GM13976 (cell line): ENCODE data around the gene SMCO4.
"Not testable (repeated sequence)": the region's sequence is repeated elsewhere in the genome, so short reads cannot be mapped to it uniquely, and the experiment has no call there.

Source experiments
- DNase-seq: peaks from one replicate; pipeline ENCODE4 v3.0.0; 2012; ENCODE audit warnings: low spot score
- in situ Hi-C: fragments of 300-500 bp; cut with MboI; formaldehyde crosslinking; loops from one replicate; pipeline ENCODE4 v1.12.0; 2022; ENCODE audit warnings: low sequenced_read_pairs, mixed read lengths, inconsistent platforms; ENCODE audit not compliant: unreplicated experiment
- TF ChIP-seq, protein P1 (sequence below): IDR thresholded peaks from 2 replicates; pipeline ENCODE4 v1.5.1; 2012; ENCODE audit warnings: borderline replicate concordance, mild to moderate bottlenecking; ENCODE audit not compliant: insufficient read depth; ENCODE audit errors: extremely low read depth, missing control alignments, control extremely low read depth

SMCO4 gene

DNA sequence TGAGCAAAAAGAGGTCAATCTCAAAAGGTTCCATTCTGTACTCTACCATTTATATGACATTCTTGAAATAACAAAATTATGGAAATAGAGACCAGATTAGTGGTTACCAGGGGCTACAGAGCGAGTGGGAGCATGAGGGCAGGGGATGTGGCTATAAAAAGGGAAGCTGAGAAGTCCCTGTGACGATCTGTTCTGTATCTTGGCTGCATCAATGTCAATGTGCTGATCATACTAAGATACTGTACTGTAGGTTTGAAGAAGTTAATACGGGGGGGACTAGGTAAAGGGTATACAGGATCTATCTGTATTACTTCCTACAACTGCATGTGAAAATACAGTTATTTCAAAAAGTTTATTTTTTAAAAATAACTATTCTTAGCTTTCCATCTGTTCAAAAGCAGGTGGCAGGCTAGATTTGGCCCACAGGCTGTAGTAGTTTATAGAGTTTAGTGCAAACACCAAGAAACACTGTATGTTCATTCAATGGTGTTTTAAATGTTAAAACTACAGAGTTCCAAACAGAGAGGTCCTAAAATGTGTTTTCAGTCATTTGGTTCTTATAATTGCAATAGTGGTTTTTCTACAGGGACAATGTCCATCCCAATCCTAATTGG, 78.2 kb downstream of the SMCO4 start:
- TF ChIP-seq, protein P1, sequence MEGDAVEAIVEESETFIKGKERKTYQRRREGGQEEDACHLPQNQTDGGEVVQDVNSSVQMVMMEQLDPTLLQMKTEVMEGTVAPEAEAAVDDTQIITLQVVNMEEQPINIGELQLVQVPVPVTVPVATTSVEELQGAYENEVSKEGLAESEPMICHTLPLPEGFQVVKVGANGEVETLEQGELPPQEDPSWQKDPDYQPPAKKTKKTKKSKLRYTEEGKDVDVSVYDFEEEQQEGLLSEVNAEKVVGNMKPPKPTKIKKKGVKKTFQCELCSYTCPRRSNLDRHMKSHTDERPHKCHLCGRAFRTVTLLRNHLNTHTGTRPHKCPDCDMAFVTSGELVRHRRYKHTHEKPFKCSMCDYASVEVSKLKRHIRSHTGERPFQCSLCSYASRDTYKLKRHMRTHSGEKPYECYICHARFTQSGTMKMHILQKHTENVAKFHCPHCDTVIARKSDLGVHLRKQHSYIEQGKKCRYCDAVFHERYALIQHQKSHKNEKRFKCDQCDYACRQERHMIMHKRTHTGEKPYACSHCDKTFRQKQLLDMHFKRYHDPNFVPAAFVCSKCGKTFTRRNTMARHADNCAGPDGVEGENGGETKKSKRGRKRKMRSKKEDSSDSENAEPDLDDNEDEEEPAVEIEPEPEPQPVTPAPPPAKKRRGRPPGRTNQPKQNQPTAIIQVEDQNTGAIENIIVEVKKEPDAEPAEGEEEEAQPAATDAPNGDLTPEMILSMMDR, result no peak
- in situ Hi-C loops, result no loop called here

DNA sequence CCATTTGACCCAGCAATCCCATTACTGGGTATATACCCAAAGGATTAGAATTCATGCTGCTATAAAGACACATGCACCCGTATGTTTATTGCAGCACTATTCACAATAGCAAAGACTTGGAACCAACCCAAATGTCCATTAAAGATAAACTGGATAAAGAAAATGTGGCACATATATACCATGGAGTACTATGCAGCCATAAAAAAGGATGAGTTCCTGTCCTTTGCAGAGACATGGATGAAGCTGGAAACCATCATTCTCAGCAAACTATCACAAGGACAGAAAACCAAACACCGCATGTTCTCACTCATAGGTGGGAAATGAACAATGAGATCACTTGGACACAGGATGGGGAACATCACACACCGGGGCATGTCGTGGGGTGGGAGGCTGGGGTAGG, 79.5 kb downstream of the SMCO4 start:
- in situ Hi-C loops, result not testable (repeated sequence)

More for the DNA sequence above, 78.2 kb downstream of the SMCO4 start:
- no peak for DNase-seq

DNA sequence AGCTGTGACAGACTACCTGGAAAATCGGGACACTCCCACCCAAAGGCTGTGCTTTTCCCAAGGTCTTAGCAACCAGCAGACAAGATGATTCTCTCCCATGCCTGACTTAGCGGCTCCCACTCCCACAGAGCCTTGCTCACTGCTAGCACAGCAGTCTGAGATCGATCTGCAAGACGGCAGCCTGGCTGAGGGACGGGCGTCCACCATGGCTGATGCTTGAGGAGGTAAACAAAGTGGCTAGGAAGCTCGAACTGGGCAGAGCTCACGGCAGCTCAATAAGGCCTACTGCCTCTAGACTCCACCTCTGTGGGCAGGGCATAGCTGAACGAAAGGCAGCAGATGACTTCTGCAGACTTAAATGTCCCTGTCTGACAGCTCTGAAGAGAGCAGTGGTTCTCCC, 84.9 kb downstream of the SMCO4 start:
- TF ChIP-seq, protein P1, result no peak
- in situ Hi-C loops, result no loop called here
- DNase-seq, result no peak

More for the DNA sequence above, 79.5 kb downstream of the SMCO4 start:
- DNase-seq, result not testable (repeated sequence)

DNA sequence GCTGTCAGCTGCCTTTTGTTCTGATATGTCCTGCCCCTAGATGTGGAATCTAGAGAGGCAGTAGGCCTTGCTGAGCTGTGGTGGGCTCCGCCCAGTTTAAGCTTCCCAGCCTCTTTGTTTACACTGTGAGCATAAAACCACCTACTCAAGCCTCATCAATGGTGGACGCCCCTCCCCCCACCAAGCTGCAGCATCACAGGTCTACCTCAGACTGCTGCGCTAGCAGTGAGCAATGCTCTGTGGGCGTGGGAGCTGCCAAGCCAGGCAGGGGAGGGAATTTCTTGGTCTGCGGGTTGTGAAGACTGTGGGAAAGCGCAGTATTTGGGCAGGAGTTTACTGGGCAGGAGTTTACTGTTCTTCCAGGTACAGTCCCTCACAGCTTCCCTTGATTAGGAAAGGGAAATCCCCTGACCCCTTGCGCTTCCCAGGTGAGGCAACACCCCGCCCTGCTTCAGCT, 98.5 kb downstream of the SMCO4 start:
- TF ChIP-seq, protein P1, result no peak
- no peak for DNase-seq
- in situ Hi-C loops, result no loop called here

DNA sequence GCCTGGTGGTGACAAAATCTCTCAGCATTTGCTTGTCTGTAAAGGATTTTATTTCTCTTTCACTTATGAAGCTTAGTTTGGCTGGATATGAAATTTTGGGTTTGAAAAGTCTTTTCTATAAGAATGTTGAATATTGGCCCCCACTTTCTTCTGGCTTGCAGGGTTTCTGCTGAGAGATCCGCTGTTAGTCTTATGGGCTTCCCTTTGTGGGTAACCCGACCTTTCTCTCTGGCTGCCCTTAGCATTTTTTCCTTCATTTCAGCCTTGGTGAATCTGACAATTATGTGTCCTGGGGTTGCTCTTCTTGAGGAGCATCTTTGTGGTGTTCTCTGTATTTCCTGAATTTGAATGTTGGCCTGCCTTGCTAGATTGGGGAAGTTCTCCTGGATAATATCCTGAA, 100.0 kb downstream of the SMCO4 start:
- in situ Hi-C loops, DNase-seq: not testable (repeated sequence)

DNA sequence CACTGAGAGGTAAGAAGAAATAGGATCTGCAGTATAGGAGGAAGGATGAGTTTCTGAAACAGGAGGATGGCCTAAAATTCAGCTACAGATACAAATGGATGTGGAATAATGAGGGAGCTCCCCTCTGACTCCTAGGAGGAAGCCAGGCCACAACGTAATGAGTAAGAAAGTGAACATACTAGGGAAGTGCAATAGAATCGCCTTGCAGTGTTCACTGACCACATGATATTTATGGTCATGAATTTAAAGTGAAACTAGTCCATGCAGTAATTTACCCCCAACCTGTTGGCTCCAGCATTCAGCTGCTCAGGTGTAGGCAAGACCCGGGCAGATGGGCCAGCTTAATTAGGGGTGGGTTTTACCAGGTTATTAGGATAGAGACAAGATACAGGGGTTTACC, 110.9 kb downstream of the SMCO4 start:
- TF ChIP-seq, protein P1, result no peak
- in situ Hi-C loops, result no loop called here
- DNase-seq, result no peak
